Smooth muscle cell (in vitro differentiated cells): ENCODE results near the gene DDX49. TPM values are rescaled to one million over a fixed set of nuclear protein-coding genes. Genes with fewer than 3 reads are reported as not detected.

Experiments
- DNase-seq: peaks from one replicate; lab custom pipeline; 2025; ENCODE audit not compliant: unreplicated experiment; lab: John Stamatoyannopoulos, UW
- H2AFZ ChIP-seq: fragments of 200-600 bp; sonication (generic); 2 replicates; pipeline ENCODE4 v1.6.0; 2016; ENCODE audit warnings: antibody characterized with exemption, low read depth, mild to moderate bottlenecking
- H3F3A ChIP-seq: fragments of 200-600 bp; sonication (generic); 2 replicates; pipeline ENCODE4 v1.6.0; 2017; ENCODE audit warnings: antibody characterized with exemption, low read depth
- H3K27ac ChIP-seq: fragments of 200-600 bp; sonication (generic); 2 replicates; pipeline ENCODE4 v1.5.1; 2016; ENCODE audit warnings: low read depth, mild to moderate bottlenecking
- H3K27me3 ChIP-seq: fragments of 200-600 bp; sonication (generic); 2 replicates; pipeline ENCODE4 v1.6.1; 2016; ENCODE audit warnings: low read depth, mild to moderate bottlenecking
- H3K36me3 ChIP-seq: fragments of 200-600 bp; sonication (generic); 2 replicates; pipeline ENCODE4 v1.5.1; 2016; ENCODE audit warnings: low read depth
- H3K4me1 ChIP-seq: fragments of 200-600 bp; sonication (generic); 2 replicates; pipeline ENCODE4 v1.5.1; 2016; ENCODE audit warnings: low read depth
- H3K4me2 ChIP-seq: fragments of 200-600 bp; sonication (generic); 2 replicates; pipeline ENCODE4 v1.6.0; 2016; ENCODE audit warnings: mild to moderate bottlenecking
- H3K4me3 ChIP-seq: fragments of 200-600 bp; sonication (generic); 2 replicates; pipeline ENCODE4 v1.5.1; 2016; ENCODE audit warnings: mild to moderate bottlenecking
- H3K79me2 ChIP-seq: fragments of 200-600 bp; sonication (generic); 2 replicates; pipeline ENCODE4 v1.6.0; 2016; ENCODE audit warnings: low read depth, mild to moderate bottlenecking
- H3K9ac ChIP-seq: fragments of 200-600 bp; sonication (generic); 2 replicates; pipeline ENCODE4 v1.6.0; 2016; ENCODE audit warnings: low read depth
- H3K9me3 ChIP-seq: fragments of 200-600 bp; sonication (generic); replicated peaks from 2 replicates; pipeline ENCODE4 v1.5.1; 2016; ENCODE audit warnings: low read depth
- H4K20me1 ChIP-seq: fragments of 200-600 bp; sonication (generic); 2 replicates; pipeline ENCODE4 v1.6.0; 2016; ENCODE audit warnings: low read depth
- CTCF ChIP-seq: fragments of 200-600 bp; sonication (generic); IDR thresholded peaks from 2 replicates; pipeline ENCODE4 v1.5.1; 2017; ENCODE audit warnings: borderline replicate concordance, mild to moderate bottlenecking, antibody characterized with exemption; ENCODE audit not compliant: insufficient read depth, poor library complexity, severe bottlenecking
- WGBS: methylation state at CpG from one replicate; pipeline ENCODE4 v1.1.7; 2016; ENCODE audit warnings: low lambda C conversion rate; 5-methylcytosine and 5-hydroxymethylcytosine counted together
- polyA plus RNA-seq: library from polyadenylated mRNA; unstranded; fragments of >200 nt; fragmentation: Nextera tagmentation; extraction: Ambion mirVana; gene quantifications from 2 replicates; pipeline ENCODE4 v1.2.1, GENCODE V29; 2016
- total RNA-seq: library from RNA; depleted of rRNA; stranded (reverse); fragments of >200 nt; gene quantifications from 2 replicates; pipeline ENCODE4 v1.2.3, GENCODE V29; 2014

DDX49 gene
- total and polyA plus RNA-seq, 2 experiments from 2014 or later: 36.1 to 39.6 TPM

GRCh38 chr19:18906605-18907519 lies 12.7 kb upstream of the DDX49 start:
- H3K27me3 ChIP-seq: no peaks in the 10 kb centered on the region
- DNase-seq: no peak
- no peak for TF ChIP-seq CTCF
- H3K9ac ChIP-seq: no peak overlapping the region
- peaks cover 62% of the 10 kb centered on the region for H4K20me1 ChIP-seq
- no peaks in the 10 kb centered on the region for H3F3A ChIP-seq
- H3K79me2 ChIP-seq: peaks cover 3% of the 10 kb centered on the region
- H3K4me1 ChIP-seq: no peaks in the 10 kb centered on the region
- no peak overlapping the region for H3K27ac ChIP-seq
- no peaks in the 10 kb centered on the region for H3K9me3 ChIP-seq
- H3K4me2 ChIP-seq: no peak overlapping the region
- no peaks in the 10 kb centered on the region for H3K36me3 ChIP-seq
- 97% methylated on average over 36 of the region's 36 CpGs for WGBS
- no peak overlapping the region for H3K4me3 ChIP-seq
- H2AFZ ChIP-seq: no peak overlapping the region

DNA sequence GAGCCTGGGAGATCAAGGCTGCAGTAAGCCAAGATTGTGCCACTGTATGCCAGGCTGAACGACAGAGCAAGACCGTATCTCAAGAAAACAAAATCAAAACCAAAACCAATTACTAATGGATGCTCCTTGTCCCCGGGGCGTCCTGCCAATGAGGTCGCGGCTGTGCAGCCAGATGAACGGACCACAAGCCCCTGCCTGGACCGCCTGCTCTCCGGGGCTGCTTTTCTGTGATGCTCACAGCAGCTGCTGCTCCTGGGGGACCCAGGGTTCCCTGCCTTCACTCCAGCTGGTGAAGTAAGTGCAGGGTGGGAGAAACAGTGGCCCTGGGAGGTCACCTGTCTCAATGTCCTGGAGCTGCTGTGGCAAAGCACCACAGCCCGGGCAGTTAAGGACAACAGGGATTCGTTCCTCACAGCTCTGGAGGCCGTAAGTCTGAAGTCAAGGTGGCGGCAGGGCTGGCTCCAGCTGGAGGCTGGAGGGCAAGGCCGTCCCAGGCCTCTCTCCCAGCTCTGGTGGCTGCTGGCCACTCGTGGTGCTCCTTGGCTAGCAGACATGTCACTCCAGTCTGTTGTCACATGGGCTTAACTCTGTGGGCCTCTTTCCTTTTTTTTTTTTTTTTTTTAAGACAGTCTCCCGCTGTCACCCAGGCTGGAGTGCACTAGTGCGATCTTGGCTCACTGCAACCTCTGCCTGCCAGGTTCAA lies 10.4 kb upstream of the DDX49 start:
- no peaks in the 10 kb centered on the region for H3F3A ChIP-seq
- H3K4me2 ChIP-seq: no peak overlapping the region
- no peaks in the 10 kb centered on the region for H3K27me3 ChIP-seq
- H3K4me3 ChIP-seq: no peak overlapping the region
- H3K9ac ChIP-seq: no peak overlapping the region
- H3K36me3 ChIP-seq: no peaks in the 10 kb centered on the region
- no peak for DNase-seq
- H4K20me1 ChIP-seq: peaks cover 84% of the 10 kb centered on the region
- H2AFZ ChIP-seq: no peak overlapping the region
- no peak for TF ChIP-seq CTCF
- H3K4me1 ChIP-seq: no peaks in the 10 kb centered on the region
- H3K79me2 ChIP-seq: peaks cover 25% of the 10 kb centered on the region
- WGBS: 97% methylated on average over 17 of the region's 17 CpGs
- no peak overlapping the region for H3K27ac ChIP-seq
- no peaks in the 10 kb centered on the region for H3K9me3 ChIP-seq

DNA sequence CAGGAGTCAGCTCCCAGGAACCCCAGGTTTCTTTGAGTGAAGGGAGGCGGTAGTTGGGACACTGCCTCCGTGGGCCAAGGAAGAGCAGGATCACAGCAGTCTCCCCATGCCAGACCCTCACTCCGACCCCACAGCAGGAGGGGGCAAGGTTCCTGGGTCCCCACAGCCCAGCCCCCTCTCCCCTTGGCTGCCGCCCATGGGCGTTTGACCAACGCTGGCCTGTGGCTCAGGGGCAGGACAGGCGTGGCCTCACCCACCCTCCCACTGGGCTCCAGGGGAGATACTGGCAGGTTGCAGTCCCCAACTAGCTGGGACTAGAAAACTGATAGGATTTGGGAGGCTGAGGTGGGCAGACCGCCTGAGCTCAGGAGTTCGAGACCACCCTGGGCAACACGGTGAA lies 9.5 kb upstream of the DDX49 start:
- Histone ChIP-seq H3K27me3 (no peaks in the 10 kb centered on the region), H3K4me3 (no peak overlapping the region), H3K79me2 (peaks cover 33% of the 10 kb centered on the region), H3K36me3 (no peaks in the 10 kb centered on the region), H3K4me1 (no peaks in the 10 kb centered on the region), H3K27ac (no peak overlapping the region), H3K9ac (no peak overlapping the region), H4K20me1 (peaks cover 88% of the 10 kb centered on the region), H3F3A (no peaks in the 10 kb centered on the region), H3K4me2 (no peak overlapping the region), H3K9me3 (no peaks in the 10 kb centered on the region), H2AFZ (no peak overlapping the region)
- no peak for DNase-seq
- WGBS: 97% methylated on average over 9 of the region's 10 CpGs
- TF ChIP-seq CTCF: no peak
